GM18907 (cell line): ENCODE data around the gene SLIT3.

Experiments
- ATAC-seq: cut with Tn5 transposase; IDR thresholded peaks from one replicate; pipeline ENCODE4 v1.9.1; 2021; ENCODE audit warnings: mild to moderate bottlenecking, moderate library complexity; ENCODE audit not compliant: unreplicated experiment

SLIT3 gene

GRCh38 chr5:168788786-168789185 lies 512.2 kb downstream of the SLIT3 start:
- ATAC-seq, result no peak

GRCh38 chr5:168788107-168788506 lies 512.8 kb downstream of the SLIT3 start:
- ATAC-seq, result no peak

GRCh38 chr5:168786147-168786546 lies 514.8 kb downstream of the SLIT3 start:
- no peak for ATAC-seq

GRCh38 chr5:168784454-168784853 lies 516.5 kb downstream of the SLIT3 start:
- no peak for ATAC-seq

- ATAC-seq, result no peak
Observed at GRCh38 chr5:168781941-168782571, 518.9 kb downstream of the SLIT3 start.

GRCh38 chr5:168780888-168781287 lies 520.1 kb downstream of the SLIT3 start:
- ATAC-seq, result no peak

GRCh38 chr5:168779333-168779732 lies 521.6 kb downstream of the SLIT3 start:
- no peak for ATAC-seq

- no peak for ATAC-seq
Observed at GRCh38 chr5:168778536-168778935, 522.4 kb downstream of the SLIT3 start.

GRCh38 chr5:168777651-168778050 lies 523.3 kb downstream of the SLIT3 start:
- no peak for ATAC-seq

- no peak for ATAC-seq
Observed at GRCh38 chr5:168776070-168776469, 524.9 kb downstream of the SLIT3 start.

GRCh38 chr5:168773226-168773625 lies 527.7 kb downstream of the SLIT3 start:
- ATAC-seq, result no peak

- no peak for ATAC-seq
Observed at GRCh38 chr5:168772316-168772961, 528.5 kb downstream of the SLIT3 start.

GRCh38 chr5:168771678-168772077 lies 529.3 kb downstream of the SLIT3 start:
- no peak for ATAC-seq

- ATAC-seq, result no peak
Observed at GRCh38 chr5:168770996-168771395, 529.9 kb downstream of the SLIT3 start.

- ATAC-seq, result no peak
Observed at GRCh38 chr5:168770036-168770498, 530.9 kb downstream of the SLIT3 start.

GRCh38 chr5:168768172-168768571 lies 532.8 kb downstream of the SLIT3 start:
- ATAC-seq, result no peak

- no peak for ATAC-seq
Observed at GRCh38 chr5:168766426-168766700, 534.6 kb downstream of the SLIT3 start.

GRCh38 chr5:168765551-168766425 lies 535.2 kb downstream of the SLIT3 start:
- ATAC-seq, result no peak

GRCh38 chr5:168765086-168765550 lies 535.8 kb downstream of the SLIT3 start:
- ATAC-seq, result no peak

- ATAC-seq, result no peak
Observed at GRCh38 chr5:168756453-168757391, 544.2 kb downstream of the SLIT3 start.
